Heart right ventricle (tissue), 16 donors: Measurements from ENCODE around the gene RSKR. TPM values are rescaled to one million over a fixed set of nuclear protein-coding genes. Genes with fewer than 3 reads are reported as not detected.

Source experiments
- ATAC-seq, 8 donors: fragments of 200-7000 bp; cut with Tn5 transposase; one replicate each; pipeline ENCODE4 v1.9.1; 2020; ENCODE audit warnings: mild to moderate bottlenecking in 8 of 8, moderate library complexity in 8 of 8, moderate number of reproducible peaks in 1 of 8
- DNase-seq, 2 donors: peaks; one replicate each; pipeline ENCODE4 v3.0.0-alpha.2; 2020
- H3K27ac ChIP-seq, 10 donors: fragments of 200-600 bp; sonication (generic) in 2 of 10; one replicate each; pipeline versions ENCODE4 v1.5.0 to v1.8.0; 2020 to 2022; ENCODE audit warnings: mild to moderate bottlenecking in 3 of 10
- H3K27me3 ChIP-seq, 7 donors: fragments of 200-600 bp; one replicate each; pipeline ENCODE4 v1.8.0; 2021 to 2022; ENCODE audit warnings: mild to moderate bottlenecking in 2 of 7
- H3K36me3 ChIP-seq, 9 donors: fragments of 200-600 bp; sonication (generic) in 1 of 9; one replicate each; pipeline versions ENCODE4 v1.5.0 to v1.8.0; 2020 to 2022; ENCODE audit warnings: mild to moderate bottlenecking in 2 of 9
- H3K4me1 ChIP-seq, 9 donors: fragments of 200-600 bp; sonication (generic) in 1 of 9; one replicate each; pipeline versions ENCODE4 v1.5.0 to v1.8.0; 2020 to 2022; ENCODE audit warnings: mild to moderate bottlenecking in 4 of 9
- H3K4me3 ChIP-seq, 10 donors: fragments of 200-600 bp; sonication (generic) in 2 of 10; one replicate each; pipeline versions ENCODE4 v1.5.0 to v1.8.0; 2020 to 2022; ENCODE audit warnings: mild to moderate bottlenecking in 7 of 10, moderate library complexity in 2 of 10
- H3K9me3 ChIP-seq, 11 donors: fragments of 200-600 bp in 10 of 11; sonication (generic) in 2 of 11; one replicate each; pipeline versions ENCODE4 v1.5.0 to v1.8.0; 2013 to 2022; ENCODE audit warnings: mild to moderate bottlenecking in 2 of 11, control low read depth in 1 of 11, moderate library complexity in 1 of 11
- CTCF ChIP-seq, 9 donors: fragments of 200-600 bp; sonication (generic) in 2 of 9; IDR thresholded peaks; one replicate each; pipeline versions ENCODE4 v1.5.0 to v1.8.0; 2021 to 2022; ENCODE audit warnings: antibody characterized with exemption in 9 of 9, mild to moderate bottlenecking in 5 of 9, moderate library complexity in 1 of 9
- WGBS, 2 donors: extraction: QIAGEN DNeasy Blood & Tissue Kit; methylation state at CpG; one replicate each; pipeline ENCODE4 v1.1.7; 2013; ENCODE audit warnings: inconsistent platforms in 1 of 2; 5-methylcytosine and 5-hydroxymethylcytosine counted together
- intact Hi-C, 10 donors: fragments of 100-400 bp; cut with DNase I; formaldehyde crosslinking; loops; one replicate each; pipeline versions ENCODE4 v1.11.1 to v1.14.2; 2022
- polyA plus RNA-seq, 2 donors: library from polyadenylated mRNA; stranded (reverse); fragments of 200-250 nt; gene quantifications; one replicate each; pipeline ENCODE4 v1.2.3, GENCODE V29; 2013
- total RNA-seq, 10 donors: library from RNA; stranded (reverse); fragmentation: NEBNext Ultra II Directional in 3 of 10; extraction: Animal tissue kit (Norgen Biotek cat#: 25700) in 3 of 10; gene quantifications; one replicate each; pipeline versions ENCODE4 v1.2.1 to v1.2.4, GENCODE V29; 2021 to 2023
- donor health status: Arrhythmogenic right ventricular cardiomyopathy.
- donor health status: ischemic (EF 13 %, LVEDD 7.1; RV severe dilation, severe dysfunction).
- donor health status: healthy with polysubstance abuse.
- donor health status: DM: no; HTN: yes; CAD: no.
- donor health status: DM: no; HTN: no; CAD: no.
- donor health status: ischemic (EF 25% LVEDD 6.9; RV normal size, moderate dysfunction).
- donor health status: ischemic (EF 25% LVEDD 5.7; RV mildly dilated, moderate dysfunction).
- donor health status: healthy.
- donor health status: DM: yes; HTN: yes; CAD: no.
- donor health status: Ischemic cardiomyopathy.
- donor health status: ischemic (EF 35%, LVEDD 5.7; RV mildly dilated, moderate dysfunction).
- donor health status: nonischemic (EF 11% LVEDD 7.7; RV severe dilation, severe dysfunction).
- donor health status: DM: yes; HTN: yes; CAD: no.
- donor health status: PGD.
- donor health status: ischemic (EF 29% LVEDD 5.4; RV normal size, mild dysfunction).
- donor health status: nonischemic (EF 23%, LVEDD 6.1; RV moderate dilation, normal function).

The RSKR gene
- total and polyA plus RNA-seq, 12 donors = 2.1 to 8.7 (median 4.1) TPM

GRCh38 chr17:28563475-28563874 is 50.5 kb downstream of the RSKR start:
- Histone ChIP-seq H3K4me3 (no peak overlapping the region), H3K27ac (no peak overlapping the region), H3K4me1 (peaks cover 0 to 20% (median 0%) of the 10 kb centered on the region in 9 donors), H3K27me3 (no peaks in the 10 kb centered on the region), H3K9me3 (no peaks in the 10 kb centered on the region), H3K36me3 (peaks cover 0 to 80% (median 17%) of the 10 kb centered on the region in 9 donors)
- DNase-seq = no peak
- WGBS, 2 donors = 69 to 71% methylated on average over 3 of the region's 3 CpGs
- ATAC-seq = peak in 3 of 8 donors; percentile 26 to 62 (median 39)
- TF ChIP-seq CTCF (IDR thresholded peaks at IDR 0.05) = no peak
- intact Hi-C loops = no loop called here

Other genes starting within 250 kb of the RSKR start
- not detected for gene SEBOX, start 249.0 kb downstream of the RSKR start, total RNA-seq
- not detected for gene SEBOX, start 249.0 kb downstream of the RSKR start, polyA plus RNA-seq
- gene VTN, start 243.9 kb downstream of the RSKR start, total RNA-seq = 100 to 1,000 TPM in 1 of 10 donors, 10 to 100 TPM in 9; 44.8 to 121 (median 67.0) TPM
- 10 to 100 TPM; 26.3 to 27.8 TPM for gene VTN, start 243.9 kb downstream of the RSKR start, polyA plus RNA-seq
- gene SARM1, start 242.5 kb downstream of the RSKR start, total RNA-seq = 10 to 100 TPM in 1 of 10 donors, 1 to 10 TPM in 9; 5.2 to 10.5 (median 8.4) TPM
- gene SARM1, start 242.5 kb downstream of the RSKR start, polyA plus RNA-seq = 1 to 10 TPM; 4.4 to 4.8 TPM
- 10 to 100 TPM in 1 of 10 donors, 1 to 10 TPM in 9; 3.6 to 10.2 (median 4.9) TPM for gene SLC46A1, start 208.0 kb downstream of the RSKR start, total RNA-seq
- 1 to 10 TPM; 1.4 to 2.8 TPM for gene SLC46A1, start 208.0 kb downstream of the RSKR start, polyA plus RNA-seq
- gene SLC13A2, start 140.5 kb downstream of the RSKR start, total RNA-seq = not detected
- not detected for gene SLC13A2, start 140.5 kb downstream of the RSKR start, polyA plus RNA-seq
- gene FOXN1, start 107.8 kb downstream of the RSKR start, total RNA-seq = not detected
- not detected for gene FOXN1, start 107.8 kb downstream of the RSKR start, polyA plus RNA-seq
- 10 to 100 TPM; 10.6 to 23.4 (median 21.0) TPM for gene UNC119, start 61.6 kb downstream of the RSKR start, total RNA-seq
- gene UNC119, start 61.6 kb downstream of the RSKR start, polyA plus RNA-seq = 10 to 100 TPM; 18.0 to 23.8 TPM
- gene PIGS, start 42.7 kb downstream of the RSKR start, total RNA-seq = 10 to 100 TPM; 44.6 to 69.3 (median 49.6) TPM
- gene PIGS, start 42.7 kb downstream of the RSKR start, polyA plus RNA-seq = 10 to 100 TPM in 1 of 2 donors, 1 to 10 TPM in 1; 9.0 to 44.9 TPM
- gene ALDOC, start 37.3 kb downstream of the RSKR start, total RNA-seq = 100 to 1,000 TPM; 196 to 416 (median 291) TPM
- 100 to 1,000 TPM; 122 to 156 TPM for gene ALDOC, start 37.3 kb downstream of the RSKR start, polyA plus RNA-seq
- gene SPAG5, start 15.2 kb downstream of the RSKR start, total RNA-seq = 1 to 10 TPM in 7 of 10 donors, under 1 TPM in 3; 0.55 to 6.5 (median 1.2) TPM
- gene SPAG5, start 15.2 kb downstream of the RSKR start, polyA plus RNA-seq = 1 to 10 TPM in 1 of 2 donors, under 1 TPM in 1; 0.86 to 1.6 TPM
- 100 to 1,000 TPM in 1 of 10 donors, 10 to 100 TPM in 9; 61.6 to 110 (median 69.0) TPM for gene BLTP2, start 31.0 kb upstream of the RSKR start, total RNA-seq
- gene BLTP2, start 31.0 kb upstream of the RSKR start, polyA plus RNA-seq = 10 to 100 TPM; 15.6 to 20.4 TPM
- gene SDF2, start 47.7 kb upstream of the RSKR start, total RNA-seq = 10 to 100 TPM; 26.6 to 38.8 (median 29.9) TPM
- 10 to 100 TPM; 16.8 to 54.7 TPM for gene SDF2, start 47.7 kb upstream of the RSKR start, polyA plus RNA-seq
- 10 to 100 TPM; 44.1 to 54.1 (median 50.5) TPM for gene SUPT6H, start 48.0 kb upstream of the RSKR start, total RNA-seq
- 10 to 100 TPM; 19.3 to 34.2 TPM for gene SUPT6H, start 48.0 kb upstream of the RSKR start, polyA plus RNA-seq
- gene PROCA1, start 97.7 kb upstream of the RSKR start, total RNA-seq = 1 to 10 TPM in 9 of 10 donors, under 1 TPM in 1; 0.76 to 2.1 (median 1.3) TPM
- 1 to 10 TPM in 1 of 2 donors, under 1 TPM in 1; 0.74 to 4.9 TPM for gene PROCA1, start 97.7 kb upstream of the RSKR start, polyA plus RNA-seq
- gene RAB34, start 103.7 kb upstream of the RSKR start, total RNA-seq = 10 to 100 TPM in 7 of 10 donors, 1 to 10 TPM in 3; 7.0 to 25.0 (median 10.4) TPM
- gene RAB34, start 103.7 kb upstream of the RSKR start, polyA plus RNA-seq = 10 to 100 TPM; 25.2 to 37.3 TPM
- gene RPL23A, start 105.8 kb upstream of the RSKR start, total RNA-seq = 100 to 1,000 TPM; 807 to 986 (median 861) TPM
- 1,000 to 10,000 TPM in 1 of 2 donors, 100 to 1,000 TPM in 1; 300 to 1,566 TPM for gene RPL23A, start 105.8 kb upstream of the RSKR start, polyA plus RNA-seq
- gene TLCD1, start 112.0 kb upstream of the RSKR start, total RNA-seq = 1 to 10 TPM in 4 of 10 donors, under 1 TPM in 6; 0.36 to 1.8 (median 0.89) TPM
- 1 to 10 TPM; 3.4 to 9.3 TPM for gene TLCD1, start 112.0 kb upstream of the RSKR start, polyA plus RNA-seq
- 1 to 10 TPM in 4 of 10 donors, under 1 TPM in 6; 0.38 to 2.8 (median 0.82) TPM for gene NEK8, start 114.6 kb upstream of the RSKR start, total RNA-seq
- gene NEK8, start 114.6 kb upstream of the RSKR start, polyA plus RNA-seq = 1 to 10 TPM; 1.1 to 1.8 TPM
- 1 to 10 TPM; 1.3 to 6.4 (median 3.8) TPM for gene TRAF4, start 129.8 kb upstream of the RSKR start, total RNA-seq
- gene TRAF4, start 129.8 kb upstream of the RSKR start, polyA plus RNA-seq = 1 to 10 TPM; 2.8 to 3.8 TPM
- 10 to 100 TPM; 13.2 to 19.4 (median 16.0) TPM for gene FAM222B, start 228.6 kb upstream of the RSKR start, total RNA-seq
- 10 to 100 TPM in 1 of 2 donors, 1 to 10 TPM in 1; 8.7 to 13.2 TPM for gene FAM222B, start 228.6 kb upstream of the RSKR start, polyA plus RNA-seq
- gene ERAL1, start 240.8 kb upstream of the RSKR start, total RNA-seq = 10 to 100 TPM; 34.2 to 41.6 (median 39.2) TPM
- gene ERAL1, start 240.8 kb upstream of the RSKR start, polyA plus RNA-seq = 10 to 100 TPM; 32.3 to 48.2 TPM